MM.1S (cell line): ENCODE measurements around the gene WAC.

Experiments used
- EZH2 ChIP-seq: fragments of 300-600 bp; sonication (generic); optimal IDR thresholded peaks from 2 replicates; pipeline ENCODE3; 2017; ENCODE audit warnings: low read depth, mild to moderate bottlenecking, antibody characterized with exemption, low read length, mixed read lengths
- EZH2phosphoT487 ChIP-seq: fragments of 300-600 bp; sonication (generic); IDR thresholded peaks from 2 replicates; pipeline ENCODE4 v1.6.1; 2018; ENCODE audit warnings: antibody characterized with exemption, low read length

- TF ChIP-seq EZH2: no peak
- no peak for TF ChIP-seq EZH2phosphoT487
These were observed 94.2 kb downstream of the WAC start for GRCh38 chr10:28627102-28627501.
